GM20000 (cell line): ENCODE data around the gene OBSCN.

ENCODE experiments used
- DNase-seq: peaks from one replicate; pipeline ENCODE4 v3.0.0; 2012; ENCODE audit warnings: low spot score
- TF ChIP-seq, protein P1 (sequence below): IDR thresholded peaks from 2 replicates; pipeline ENCODE4 v1.5.1; 2012; ENCODE audit warnings: mild to moderate bottlenecking, control low read depth; ENCODE audit errors: extremely low read depth, missing control alignments

Gene OBSCN

DNA sequence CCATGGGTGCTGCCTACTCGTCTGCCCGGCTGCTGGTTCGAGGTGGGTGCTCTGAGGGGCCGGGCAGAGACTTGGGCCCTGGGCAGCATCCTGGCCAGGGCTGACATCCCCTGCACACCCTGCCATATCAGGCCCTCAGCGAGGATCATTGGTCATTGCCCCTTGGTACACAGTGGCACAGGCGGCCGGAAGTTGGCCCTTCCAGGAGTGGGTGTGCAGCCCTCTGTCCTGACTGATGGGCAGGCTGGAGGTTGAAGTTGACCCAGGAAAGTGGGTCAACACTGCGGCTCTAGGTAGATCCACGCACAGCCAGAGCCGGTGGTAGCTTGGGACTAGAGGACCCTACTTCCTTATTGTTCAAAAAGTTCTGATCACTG lies 125.9 kb downstream of the OBSCN start:
- DNase-seq = no peak
- TF ChIP-seq, protein P1, sequence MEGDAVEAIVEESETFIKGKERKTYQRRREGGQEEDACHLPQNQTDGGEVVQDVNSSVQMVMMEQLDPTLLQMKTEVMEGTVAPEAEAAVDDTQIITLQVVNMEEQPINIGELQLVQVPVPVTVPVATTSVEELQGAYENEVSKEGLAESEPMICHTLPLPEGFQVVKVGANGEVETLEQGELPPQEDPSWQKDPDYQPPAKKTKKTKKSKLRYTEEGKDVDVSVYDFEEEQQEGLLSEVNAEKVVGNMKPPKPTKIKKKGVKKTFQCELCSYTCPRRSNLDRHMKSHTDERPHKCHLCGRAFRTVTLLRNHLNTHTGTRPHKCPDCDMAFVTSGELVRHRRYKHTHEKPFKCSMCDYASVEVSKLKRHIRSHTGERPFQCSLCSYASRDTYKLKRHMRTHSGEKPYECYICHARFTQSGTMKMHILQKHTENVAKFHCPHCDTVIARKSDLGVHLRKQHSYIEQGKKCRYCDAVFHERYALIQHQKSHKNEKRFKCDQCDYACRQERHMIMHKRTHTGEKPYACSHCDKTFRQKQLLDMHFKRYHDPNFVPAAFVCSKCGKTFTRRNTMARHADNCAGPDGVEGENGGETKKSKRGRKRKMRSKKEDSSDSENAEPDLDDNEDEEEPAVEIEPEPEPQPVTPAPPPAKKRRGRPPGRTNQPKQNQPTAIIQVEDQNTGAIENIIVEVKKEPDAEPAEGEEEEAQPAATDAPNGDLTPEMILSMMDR = no peak

DNA sequence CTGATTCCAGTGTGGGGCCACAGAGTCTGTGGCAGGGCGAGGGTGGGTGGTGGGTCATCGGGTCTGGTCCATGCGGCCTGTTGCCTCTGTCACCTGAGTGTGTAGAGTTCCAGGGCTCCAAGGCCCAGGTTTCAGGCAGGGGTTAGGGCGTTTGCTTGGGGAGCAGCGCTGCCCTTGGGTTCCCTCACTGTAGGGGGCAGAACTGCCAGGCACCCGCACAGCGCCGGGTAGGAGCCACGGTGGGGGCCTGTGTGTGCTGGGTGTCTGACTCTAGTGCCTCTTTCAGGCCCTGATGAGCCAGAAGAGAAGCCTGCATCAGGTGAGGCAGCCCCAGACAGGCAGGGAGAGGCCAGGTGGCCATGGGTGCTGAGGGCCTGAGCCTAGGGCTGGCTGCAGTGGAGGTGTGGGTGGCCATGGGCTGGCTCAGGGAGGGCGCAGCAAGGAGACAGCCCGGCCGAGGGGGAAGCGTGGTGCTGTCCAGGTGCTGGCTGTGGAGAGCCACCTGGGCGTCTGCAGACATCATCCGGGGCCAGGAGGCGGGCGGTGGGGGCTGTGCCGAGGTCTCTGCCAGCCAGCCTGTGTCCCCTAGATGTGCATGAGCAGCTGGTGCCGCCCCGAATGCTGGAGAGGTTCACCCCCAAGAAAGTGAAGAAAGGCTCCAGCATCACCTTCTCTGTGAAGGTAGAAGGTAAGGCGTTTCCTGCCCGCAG lies 126.5 kb downstream of the OBSCN start:
- DNase-seq = no peak
- TF ChIP-seq, protein P1 = no peak

DNA sequence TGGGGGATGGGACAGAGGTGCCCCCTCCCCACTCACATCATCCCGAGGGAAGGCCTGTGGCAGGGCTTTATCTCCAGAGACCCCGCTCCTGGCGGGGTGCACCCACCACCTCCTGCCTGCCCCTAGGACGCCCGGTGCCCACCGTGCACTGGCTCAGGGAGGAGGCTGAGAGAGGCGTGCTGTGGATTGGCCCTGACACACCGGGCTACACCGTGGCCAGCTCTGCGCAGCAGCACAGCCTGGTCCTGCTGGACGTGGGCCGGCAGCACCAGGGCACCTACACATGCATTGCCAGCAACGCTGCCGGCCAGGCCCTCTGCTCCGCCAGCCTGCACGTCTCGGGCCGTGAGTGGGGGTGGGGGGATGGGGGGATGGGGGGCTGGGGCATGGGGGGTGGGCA lies 127.1 kb downstream of the OBSCN start:
- TF ChIP-seq, protein P1 = no peak
- no peak for DNase-seq

DNA sequence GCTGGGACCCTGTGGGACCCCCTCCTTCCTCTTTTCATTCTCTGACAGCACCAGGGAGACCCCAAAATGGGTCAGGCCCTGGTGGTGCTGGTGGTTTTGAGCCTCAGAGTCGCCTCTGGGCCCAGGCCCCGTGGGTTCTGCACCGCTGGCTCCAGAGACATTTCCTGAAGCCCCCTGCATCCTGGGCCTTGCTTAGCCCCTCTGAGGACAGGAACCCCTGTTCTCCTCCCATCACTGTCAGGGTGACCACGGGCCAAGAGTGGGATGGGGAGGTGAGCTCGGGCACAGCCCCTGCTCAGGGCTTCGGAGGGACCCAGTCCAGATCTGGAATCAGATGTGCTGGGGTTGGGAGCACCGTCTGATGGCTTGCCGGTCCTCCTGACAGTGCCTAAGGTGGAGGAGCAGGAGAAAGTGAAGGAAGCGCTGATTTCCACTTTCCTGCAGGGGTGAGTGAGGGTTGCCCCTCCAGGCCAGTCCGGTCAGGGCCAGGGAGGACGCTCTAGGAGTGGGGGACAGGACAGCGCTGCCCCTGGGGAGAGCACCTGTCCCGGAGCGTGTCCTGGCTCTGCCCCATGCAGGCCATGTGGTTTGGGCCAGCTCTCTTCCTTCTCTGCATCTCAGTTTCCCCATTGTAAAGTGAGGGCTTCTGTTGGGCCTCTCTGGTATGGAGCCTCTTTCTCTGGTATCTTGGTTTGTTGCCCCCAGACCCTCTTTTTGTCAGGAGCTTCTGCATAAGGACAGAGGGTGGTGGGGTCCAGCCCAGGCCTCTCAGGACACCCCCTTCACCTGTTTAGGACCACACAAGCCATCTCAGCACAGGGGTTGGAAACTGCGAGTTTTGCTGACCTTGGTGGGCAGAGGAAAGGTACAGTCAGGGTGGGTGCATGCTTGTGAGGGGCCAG lies 127.8 kb downstream of the OBSCN start:
- no peak for DNase-seq
- TF ChIP-seq, protein P1 = no peak

DNA sequence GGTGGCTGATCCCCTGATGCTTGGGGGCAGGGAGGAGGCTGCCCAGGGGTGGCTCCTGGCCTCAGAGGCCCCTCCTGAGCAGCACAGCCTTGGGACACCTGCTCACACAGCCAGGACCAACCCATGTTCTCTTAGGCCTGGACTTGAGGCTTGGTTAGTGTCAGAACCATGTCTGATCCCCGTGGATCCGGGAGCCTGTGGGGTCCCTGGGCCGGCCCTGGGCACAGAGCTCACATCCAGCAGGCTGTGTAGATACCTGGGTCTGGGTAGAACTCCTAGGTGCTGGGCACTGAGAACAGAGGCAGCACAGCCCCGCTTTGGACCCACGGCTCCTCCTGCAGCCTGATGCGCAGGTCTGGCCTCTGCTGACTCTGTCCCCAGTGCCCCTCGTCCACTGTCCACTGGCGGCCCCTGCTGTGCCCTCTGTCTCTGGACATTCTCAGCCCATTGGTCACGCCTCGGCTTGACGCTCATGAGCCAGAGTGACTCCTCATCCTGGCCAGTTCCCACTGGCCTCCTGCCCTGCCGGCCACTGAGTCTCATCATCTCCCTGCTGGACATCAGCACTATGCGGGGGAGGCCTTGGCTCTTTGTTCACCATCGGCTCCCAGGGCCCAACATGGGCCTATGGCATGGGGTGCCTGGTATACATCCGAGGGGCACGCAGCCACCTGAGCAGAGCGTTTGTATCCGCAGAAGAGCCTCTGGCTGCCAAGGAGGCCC lies 128.6 kb downstream of the OBSCN start:
- no peak for DNase-seq
- TF ChIP-seq, protein P1 = no peak

DNA sequence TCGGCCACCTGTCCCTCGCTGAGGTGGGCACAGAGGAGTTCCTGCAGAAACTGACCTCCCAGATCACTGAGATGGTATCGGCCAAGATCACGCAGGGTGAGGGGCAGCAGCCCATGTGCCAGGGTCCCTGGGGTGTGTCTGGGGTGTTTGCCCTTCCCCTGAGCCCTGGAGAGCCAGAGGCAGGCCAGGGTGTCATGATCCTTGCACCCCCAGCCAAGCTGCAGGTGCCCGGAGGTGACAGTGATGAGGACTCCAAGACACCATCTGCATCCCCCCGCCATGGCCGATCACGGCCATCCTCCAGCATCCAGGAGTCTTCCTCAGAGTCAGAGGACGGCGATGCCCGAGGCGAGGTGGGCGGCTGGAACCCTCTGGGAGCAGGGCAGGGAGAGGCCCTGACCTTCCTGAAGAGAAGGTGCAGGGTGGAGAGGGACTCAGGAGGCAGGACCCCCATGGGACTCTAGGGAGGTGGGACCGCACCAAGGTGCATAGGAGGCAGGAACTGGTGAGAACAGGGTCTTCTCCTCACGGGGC lies 129.3 kb downstream of the OBSCN start:
- no peak for DNase-seq
- TF ChIP-seq, protein P1 = no peak
